ENCODE measurements around the gene RGS7. TPM values are rescaled to one million over a fixed set of nuclear protein-coding genes. Genes with fewer than 3 reads are reported as not detected.

RGS7 gene
- total and polyA plus RNA-seq, 2 of the 8 experiments (the other 6 are each of a cell fraction or from before 2014, with no cell fraction given): 1.6 to 3.0 TPM

- H3K18ac ChIP-seq (ENCODE audit: extremely low read depth, low read length): no peak overlapping the region
- peak; percentile 28 for FAIRE-seq
- H3K4me2 ChIP-seq (ENCODE audit: insufficient read depth in 1 of 2, low read depth in 2 of 2, low read length in 2 of 2): peak overlapping the region in 1 of 2 experiments; percentile 22; a peak in 1 of 4 replicates
- H3K14ac ChIP-seq (ENCODE audit: insufficient read length): no peak overlapping the region
- H3K4ac ChIP-seq (replicated peaks; ENCODE audit: insufficient read length, low read depth, low read length): no peak overlapping the region
- H4K91ac ChIP-seq (replicated peaks; ENCODE audit: insufficient read length, low read length): peak overlapping the region; percentile 8
- no peak overlapping the region for H2AFZ ChIP-seq (ENCODE audit: low read length)
- no peak overlapping the region for H2BK20ac ChIP-seq (ENCODE audit: low read length)
- H2AK5ac ChIP-seq (ENCODE audit: low read depth, low read length): no peak overlapping the region
- no peaks in the 10 kb centered on the region for H3K27me3 ChIP-seq (replicated peaks in 1 of 4; ENCODE audit: control insufficient read depth in 3 of 4, extremely low read depth in 1 of 4, insufficient read depth in 3 of 4, low read length in 3 of 4)
- H3K79me1 ChIP-seq (ENCODE audit: low read depth, low read length): no peaks in the 10 kb centered on the region
- H4K8ac ChIP-seq (ENCODE audit: extremely low read depth, insufficient read depth, low read length): no peak overlapping the region
- ChIA-PET POLR2A (ENCODE audit: partially characterized antibody) (no interaction called here), CTCF (ENCODE audit: partially characterized antibody) (no interaction called here)
- H4K20me1 ChIP-seq (replicated peaks in 1 of 2; ENCODE audit: control insufficient read depth in 1 of 2, insufficient read depth in 2 of 2, low read length in 2 of 2): no peaks in the 10 kb centered on the region
- H3K4me3 ChIP-seq (ENCODE audit: extremely low read depth in 1 of 4, insufficient read depth in 2 of 4, low read depth in 3 of 4, low read length in 4 of 4): no peak overlapping the region
- no peaks in the 10 kb centered on the region for H3K9me3 ChIP-seq (ENCODE audit: insufficient read depth in 2 of 2, low read depth in 1 of 2, low read length in 1 of 2)
- WGBS, 2 experiments (ENCODE audit: extremely low coverage in 1 of 2, insufficient coverage in 1 of 2, insufficient read length in 1 of 2, insufficient replicate concordance in 2 of 2, low coverage in 1 of 2, low lambda C conversion rate in 2 of 2, missing lambda C conversion rate in 1 of 2): 44% methylated on average over 2 of the region's 2 CpGs; no CpG with 5 or more reads in 1 of the 2 experiments
- peak in 1 of 2 experiments; percentile 10 for DNase-seq (ENCODE audit: low read depth in 1 of 2, low spot score in 2 of 2)
- H3K56ac ChIP-seq (replicated peaks; ENCODE audit: insufficient read length, low read depth, low read length): no peak overlapping the region
- no peak overlapping the region for H3K23ac ChIP-seq (ENCODE audit: insufficient read length)
- H2BK5ac ChIP-seq (ENCODE audit: low read depth, low read length): peak overlapping the region; percentile 67; the same call in 1 of the 2 replicates
- no peak overlapping the region for H2BK120ac ChIP-seq (replicated peaks; ENCODE audit: low read depth, low read length)
- no peaks in the 10 kb centered on the region for H3K79me2 ChIP-seq (ENCODE audit: control insufficient read depth in 1 of 2, insufficient read depth in 2 of 2, low read length in 2 of 2)
- peak overlapping the region; percentile 53 for H4K5ac ChIP-seq (ENCODE audit: insufficient read length, low read depth, low read length)
- H2BK15ac ChIP-seq (ENCODE audit: low read length): no peak overlapping the region
- peaks cover 2 to 15% (median 12%) of the 10 kb centered on the region in 4 experiments; a peak in 4 of 7 replicates for H3K4me1 ChIP-seq (replicated peaks in 1 of 4; ENCODE audit: control insufficient read depth in 3 of 4, insufficient read depth in 4 of 4, low read length in 3 of 4)
- H3K9ac ChIP-seq (replicated peaks in 1 of 4; ENCODE audit: extremely low read depth in 1 of 4, low read depth in 3 of 4, low read length in 3 of 4): no peak overlapping the region
- no peak overlapping the region; the same call in 1 of the 2 replicates for H3K27ac ChIP-seq (ENCODE audit: low read depth, low read length)
- H3K36me3 ChIP-seq (ENCODE audit: control insufficient read depth in 2 of 4, insufficient read depth in 4 of 4, low read length in 3 of 4): no peaks in the 10 kb centered on the region
- no peaks in the 10 kb centered on the region for H3K23me2 ChIP-seq (ENCODE audit: low read depth, low read length)
- no peak overlapping the region for H2BK12ac ChIP-seq (ENCODE audit: low read depth, low read length)
- TF ChIP-seq POLR2A (IDR thresholded peaks at IDR 0.05; ENCODE audit: control extremely low read depth in 1 of 2, low read depth in 2 of 2, low read length in 2 of 2) (no peak), RAD21 (IDR thresholded peaks at IDR 0.05 in 1 of 2, conservative IDR thresholded peaks at IDR 0.05 in 1 of 2; ENCODE audit: low read depth in 2 of 2, low read length in 2 of 2) (peak in 1 of 2 experiments; percentile 1; a peak in 1 of 4 replicates), BRCA1 (IDR thresholded peaks at IDR 0.05; ENCODE audit: low read depth, low read length) (no peak), ZNF274 (IDR thresholded peaks at IDR 0.05; ENCODE audit: borderline replicate concordance, extremely low read depth, low read length) (no peak)
These were observed 311.3 kb downstream of the RGS7 start for GRCh38 chr1:241045659-241046058.
